Stimulated activated CD4-positive, alpha-beta T cell treated with anti-CD3 and anti-CD28 coated beads, Interleukin-4, amount 100 ng/mL, for 48 hours (primary cell): Measurements from ENCODE around the gene SIN3A.
"Not testable (repeated sequence)": the region's sequence is repeated elsewhere in the genome, so short reads cannot be mapped to it uniquely, and the experiment has no call there.

Experiments used
- DNase-seq, 2 donors: peaks; one replicate each; pipeline ENCODE4 v3.0.0-alpha.2; 2020; ENCODE audit warnings: low read depth in 2 of 2

The SIN3A gene

GRCh38 chr15:75335705-75336355 lies 115.7 kb downstream of the SIN3A start, which contains the start of gene COMMD4:
Gene COMMD4, plus strand, starts transcription at chr15:75336063. Its CDS starts 27 bp downstream, at chr15:75336090.
- peak; percentile 83 to 89 for DNase-seq

- no peak for DNase-seq
Observed at GRCh38 chr15:75335313-75335704, 116.2 kb downstream of the SIN3A start.

GRCh38 chr15:75333654-75334419 lies 117.7 kb downstream of the SIN3A start:
- DNase-seq, result not testable (repeated sequence)

- not testable (repeated sequence) for DNase-seq
Observed at GRCh38 chr15:75332093-75332492, 119.4 kb downstream of the SIN3A start.

GRCh38 chr15:75329571-75329970 lies 121.9 kb downstream of the SIN3A start:
- no peak for DNase-seq

GRCh38 chr15:75328493-75329314 lies 122.8 kb downstream of the SIN3A start:
- DNase-seq, result no peak

GRCh38 chr15:75327491-75327890 lies 124.0 kb downstream of the SIN3A start:
- DNase-seq, result no peak

GRCh38 chr15:75327005-75327404 lies 124.5 kb downstream of the SIN3A start:
- DNase-seq, result no peak

GRCh38 chr15:75325922-75326321 lies 125.6 kb downstream of the SIN3A start:
- DNase-seq, result no peak

GRCh38 chr15:75321711-75322110 lies 129.8 kb downstream of the SIN3A start:
- no peak for DNase-seq
